Measurements from ENCODE around the gene BBLN. TPM values are rescaled to one million over a fixed set of nuclear protein-coding genes. Genes with fewer than 3 reads are reported as not detected.

Gene BBLN
- total RNA-seq, 4 donors from 2014 or later, result 73.5 to 145 (median 132) TPM

DNA sequence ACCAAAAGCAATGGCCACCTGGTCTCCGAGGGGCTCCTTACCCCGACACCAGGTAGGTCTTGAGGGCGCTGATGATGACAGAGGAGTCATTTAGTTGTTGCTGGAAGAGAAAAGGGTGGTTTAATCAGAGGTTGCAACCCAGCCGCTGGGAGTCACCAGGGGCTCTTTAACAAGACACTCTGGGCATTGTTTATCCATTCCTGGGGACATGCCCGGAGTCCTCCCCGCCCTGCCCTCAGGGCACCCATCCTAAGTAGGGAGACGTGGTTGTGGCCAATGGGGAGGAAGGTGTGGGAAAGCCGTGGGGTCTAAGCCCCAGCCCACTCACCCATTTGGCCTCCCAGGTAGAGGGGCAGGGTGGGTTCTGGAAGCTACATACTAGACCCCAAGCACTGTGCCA lies 35.6 kb upstream of the BBLN start:
- ATAC-seq (no peak), DNase-seq (peak in 1 of 2 donors; percentile 12)
- intact Hi-C loops (cut with DNase I; ENCODE audit: low total_unique reads) (no loop called here), in situ Hi-C loops (cut with MboI; ENCODE audit: low sequenced_read_pairs in 4 of 4) (loop anchor here in 2 of 4 donors (25.0 kb wide), 1 partner anchor 162 kb away; no protein-coding TSS in a partner anchor)
- no peak overlapping the region for H3K4me3 ChIP-seq
- H3K27ac ChIP-seq, result peak overlapping the region in 1 of 4 donors; percentile 29
- TF ChIP-seq CTCF (IDR thresholded peaks at IDR 0.05 in 4 of 5, conservative IDR thresholded peaks at IDR 0.05 in 1 of 5), result no peak
- no peak for TF ChIP-seq POLR2A (IDR thresholded peaks at IDR 0.05)
- H3K36me3 ChIP-seq, result peaks cover 0 to 38% of the 10 kb centered on the region in 2 donors
- no peaks in the 10 kb centered on the region for H3K27me3 ChIP-seq
- H3K4me1 ChIP-seq, result peaks cover 23 to 29% of the 10 kb centered on the region in 2 donors
- H3K9me3 ChIP-seq, result no peaks in the 10 kb centered on the region

DNA sequence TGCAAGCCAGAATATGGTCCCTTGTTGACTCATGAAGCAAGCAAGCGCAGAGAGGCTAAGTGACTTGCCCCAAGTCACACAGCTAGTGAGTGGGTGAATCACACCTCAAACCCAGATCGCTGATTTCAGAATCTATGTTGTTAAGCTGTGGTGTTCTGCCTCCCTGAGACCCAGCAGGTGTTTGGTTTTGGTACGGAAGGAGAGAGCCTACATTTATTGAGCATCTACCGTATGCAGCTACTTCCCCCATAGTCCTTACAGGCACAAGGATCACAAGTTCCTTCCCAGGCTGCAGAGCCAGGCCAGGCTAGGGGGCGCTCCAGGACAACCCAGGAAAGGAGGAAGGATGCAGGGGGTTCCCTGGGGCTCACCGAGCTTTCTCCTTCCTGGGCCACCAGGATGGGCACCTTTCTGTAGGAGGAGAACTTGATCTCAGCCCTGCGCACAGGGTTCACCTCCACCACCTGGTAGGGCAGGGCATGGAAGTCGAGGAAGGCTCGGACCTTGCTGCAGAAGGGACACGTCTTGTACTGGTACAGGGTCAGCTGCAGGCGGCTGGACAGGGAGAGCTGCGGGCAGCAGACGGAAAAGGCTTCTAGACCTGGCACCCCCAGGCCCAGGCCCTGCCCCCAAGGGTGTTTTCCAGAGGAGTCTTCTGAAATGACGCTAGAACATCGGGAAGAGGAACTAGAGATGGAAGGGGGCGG lies 35.0 kb upstream of the BBLN start:
- intact Hi-C loops (cut with DNase I; ENCODE audit: low total_unique reads) (no loop called here), in situ Hi-C loops (cut with MboI; ENCODE audit: low sequenced_read_pairs in 4 of 4) (loop anchor here in 2 of 4 donors (25.0 kb wide), 1 partner anchor 163 kb away; no protein-coding TSS in a partner anchor)
- ATAC-seq, result no peak
- no peaks in the 10 kb centered on the region for H3K9me3 ChIP-seq
- peaks cover 23 to 30% of the 10 kb centered on the region in 2 donors for H3K4me1 ChIP-seq
- peaks cover 0 to 38% of the 10 kb centered on the region in 2 donors for H3K36me3 ChIP-seq
- H3K4me3 ChIP-seq, result no peak overlapping the region
- peak overlapping the region in 3 of 4 donors; percentile 97 to 100 (median 97) for H3K27ac ChIP-seq
- DNase-seq, result peak in 1 of 2 donors; percentile 54
- no peaks in the 10 kb centered on the region for H3K27me3 ChIP-seq
- TF ChIP-seq POLR2A (IDR thresholded peaks at IDR 0.05) (no peak), CTCF (IDR thresholded peaks at IDR 0.05 in 4 of 5, conservative IDR thresholded peaks at IDR 0.05 in 1 of 5) (peak in 4 of 5 experiments; percentile 6 to 58 (median 18))

DNA sequence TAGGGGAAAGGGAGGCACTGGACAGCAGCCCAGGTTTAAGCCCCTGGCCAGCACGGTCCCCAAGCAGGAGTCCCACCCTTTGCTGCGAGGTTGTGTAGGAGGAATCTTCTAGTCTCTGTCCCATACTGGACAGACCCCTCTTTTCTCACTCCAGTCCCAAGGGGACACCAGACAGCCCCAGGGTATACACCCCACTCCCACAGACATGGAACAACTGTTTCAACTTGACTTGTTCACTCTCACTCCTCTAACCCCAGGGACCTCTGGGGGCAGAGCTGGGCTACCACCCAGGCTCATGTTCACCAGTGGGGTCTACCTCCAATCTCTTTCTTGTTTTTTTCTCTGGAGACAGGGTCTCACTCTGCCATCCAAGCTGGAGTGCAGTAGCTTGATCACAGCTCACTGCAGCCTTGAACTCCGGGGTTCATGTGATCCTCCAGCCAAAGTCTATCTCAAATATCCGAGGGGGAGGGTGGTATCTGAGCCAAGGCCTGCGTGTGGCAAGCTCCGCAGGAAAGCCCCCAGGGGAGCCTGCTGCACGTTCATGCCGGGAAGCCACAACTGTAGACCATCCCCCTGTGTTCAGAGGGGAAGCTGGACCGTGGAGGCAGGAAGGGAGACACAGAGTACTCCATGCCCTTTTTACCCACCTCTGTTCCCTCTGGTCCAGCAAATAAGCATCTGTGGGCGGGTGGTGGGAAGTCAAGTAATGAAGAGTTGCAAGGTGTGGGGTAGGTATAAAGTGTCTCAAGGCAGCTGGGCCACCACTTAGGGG lies 34.3 kb upstream of the BBLN start:
- H3K4me3 ChIP-seq, result peak overlapping the region; percentile 72 to 99 (median 98)
- H3K9me3 ChIP-seq, result no peaks in the 10 kb centered on the region
- in situ Hi-C loops (cut with MboI; ENCODE audit: low sequenced_read_pairs in 4 of 4), result no loop called here
- H3K4me1 ChIP-seq, result peaks cover 23 to 30% of the 10 kb centered on the region in 2 donors
- intact Hi-C loops (cut with DNase I; ENCODE audit: low total_unique reads), result no loop called here
- ATAC-seq (no peak), DNase-seq (peak in 1 of 2 donors; percentile 12)
- H3K27me3 ChIP-seq, result no peaks in the 10 kb centered on the region
- peak overlapping the region in 3 of 4 donors; percentile 97 to 100 (median 97) for H3K27ac ChIP-seq
- peaks cover 0 to 34% of the 10 kb centered on the region in 2 donors for H3K36me3 ChIP-seq
- TF ChIP-seq POLR2A (IDR thresholded peaks at IDR 0.05) (no peak), CTCF (IDR thresholded peaks at IDR 0.05 in 4 of 5, conservative IDR thresholded peaks at IDR 0.05 in 1 of 5) (no peak)

- DNase-seq, result peak; percentile 60 to 72
- peaks cover 0 to 25% of the 10 kb centered on the region in 2 donors for H3K36me3 ChIP-seq
- no peaks in the 10 kb centered on the region for H3K9me3 ChIP-seq
- H3K27me3 ChIP-seq, result no peaks in the 10 kb centered on the region
- intact Hi-C loops (cut with DNase I; ENCODE audit: low total_unique reads), result no loop called here
- peak; percentile 62 to 78 for TF ChIP-seq POLR2A (IDR thresholded peaks at IDR 0.05)
- TF ChIP-seq CTCF (IDR thresholded peaks at IDR 0.05 in 4 of 5, conservative IDR thresholded peaks at IDR 0.05 in 1 of 5), result peak in 1 of 5 experiments; percentile 11
- H3K4me1 ChIP-seq, result peaks cover 23 to 30% of the 10 kb centered on the region in 2 donors
- ATAC-seq, result peak; percentile 81 to 82
- peak within 1 kb of the TSS; percentile 97 to 100 (median 98) for H3K27ac ChIP-seq
- peak within 1 kb of the TSS; percentile 72 to 99 (median 98) for H3K4me3 ChIP-seq
- in situ Hi-C loops (cut with MboI; ENCODE audit: low sequenced_read_pairs in 4 of 4), result no loop called here
Observed at GRCh38 chr9:128127568-128127989, 32.5 kb upstream of the BBLN start, which contains the start of gene PTGES2. Gene PTGES2 (minus strand): TSS chr9:128127729. CDS start chr9:128127717, 12 bp downstream.
